HG03139 (cell line): ENCODE results near the gene TINAG.

ENCODE experiments used
- ATAC-seq: cut with Tn5 transposase; IDR thresholded peaks from one replicate; pipeline ENCODE4 v1.9.1; 2021; ENCODE audit not compliant: unreplicated experiment

TINAG gene

DNA sequence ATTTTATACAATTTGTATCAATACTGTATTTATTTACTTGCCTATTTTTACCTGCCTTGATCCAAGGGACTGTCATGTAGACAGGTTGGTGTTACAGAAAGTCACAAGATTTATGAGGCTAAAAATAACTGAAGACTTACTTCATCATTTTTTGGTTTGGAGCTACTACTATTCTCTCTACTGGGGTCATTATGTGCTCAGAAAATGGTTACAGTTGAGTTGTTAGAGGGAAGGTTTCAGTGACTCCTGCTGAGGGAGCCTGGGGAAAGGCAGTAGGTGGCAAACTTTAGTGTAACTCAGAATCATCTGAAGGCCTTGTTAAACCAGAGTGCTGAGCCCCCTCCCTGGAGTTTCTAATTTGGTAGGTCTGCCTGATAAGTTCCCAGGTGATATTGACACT, 118.8 kb downstream of the TINAG start:
- no peak for ATAC-seq

DNA sequence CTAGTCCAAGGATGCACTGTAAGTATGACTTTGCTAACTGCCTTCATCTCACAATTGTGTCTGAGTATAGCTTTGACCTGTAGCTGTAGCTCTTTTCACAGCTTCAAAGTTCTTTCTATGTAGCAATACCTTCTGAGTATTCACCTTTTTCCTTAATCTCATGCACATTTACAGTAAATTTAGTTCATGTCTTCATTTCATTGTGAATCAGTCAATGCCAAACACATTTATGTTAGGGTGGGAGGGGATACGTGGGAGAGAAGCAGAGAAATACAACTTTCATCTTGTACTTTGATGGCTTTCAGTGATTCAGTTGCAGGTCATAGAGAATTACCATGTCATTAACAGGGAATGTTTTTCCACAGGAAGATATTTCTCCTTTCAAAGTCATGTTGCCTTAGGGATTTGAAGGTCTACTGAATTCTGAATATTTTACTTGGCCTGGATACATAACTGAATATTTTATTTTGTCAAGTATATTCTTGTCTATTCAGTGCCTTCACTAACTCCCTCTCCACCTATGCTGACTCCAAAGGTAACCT, 119.2 kb downstream of the TINAG start:
- no peak for ATAC-seq

DNA sequence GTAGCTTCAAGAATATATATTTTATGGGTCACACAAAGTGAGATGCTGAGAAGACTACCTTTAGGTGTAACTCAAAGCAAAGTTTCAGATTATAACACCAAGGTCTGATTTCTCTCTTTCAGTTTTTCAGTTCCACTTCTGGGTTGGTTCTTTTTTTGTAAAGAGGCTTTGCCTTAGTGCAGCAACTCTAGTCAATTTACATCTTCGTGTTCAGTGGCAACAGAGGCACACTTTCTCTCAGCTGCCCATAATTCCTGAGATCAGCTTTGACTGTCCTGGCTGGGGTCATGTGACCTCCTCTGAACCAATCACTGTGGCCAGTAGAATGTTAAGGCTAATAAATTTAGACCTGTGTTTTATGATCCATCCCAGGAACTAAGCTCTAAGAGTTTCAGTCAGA, 120.2 kb downstream of the TINAG start:
- peak; percentile 78 for ATAC-seq

DNA sequence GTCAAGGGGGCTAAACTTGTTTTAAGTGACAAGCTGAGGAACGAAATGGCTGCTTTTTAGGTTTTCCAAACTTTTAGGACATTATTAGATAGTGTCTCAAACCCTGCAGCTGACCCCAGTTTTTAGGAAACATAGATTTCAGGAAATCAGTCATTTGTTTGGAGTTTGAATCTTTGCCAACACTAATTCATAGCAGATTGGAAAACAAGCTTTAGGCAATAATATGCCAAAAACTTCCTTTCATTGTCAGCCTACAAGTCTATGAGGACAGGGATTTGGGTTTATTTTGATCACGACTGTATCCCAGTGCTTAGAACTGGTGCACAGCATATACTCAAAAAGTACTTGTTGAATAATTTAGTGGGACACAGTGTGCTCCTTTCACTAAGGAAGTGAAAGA, 123.2 kb downstream of the TINAG start:
- no peak for ATAC-seq
